ENCODE results near the gene SMNDC1.

Gene SMNDC1

DNA sequence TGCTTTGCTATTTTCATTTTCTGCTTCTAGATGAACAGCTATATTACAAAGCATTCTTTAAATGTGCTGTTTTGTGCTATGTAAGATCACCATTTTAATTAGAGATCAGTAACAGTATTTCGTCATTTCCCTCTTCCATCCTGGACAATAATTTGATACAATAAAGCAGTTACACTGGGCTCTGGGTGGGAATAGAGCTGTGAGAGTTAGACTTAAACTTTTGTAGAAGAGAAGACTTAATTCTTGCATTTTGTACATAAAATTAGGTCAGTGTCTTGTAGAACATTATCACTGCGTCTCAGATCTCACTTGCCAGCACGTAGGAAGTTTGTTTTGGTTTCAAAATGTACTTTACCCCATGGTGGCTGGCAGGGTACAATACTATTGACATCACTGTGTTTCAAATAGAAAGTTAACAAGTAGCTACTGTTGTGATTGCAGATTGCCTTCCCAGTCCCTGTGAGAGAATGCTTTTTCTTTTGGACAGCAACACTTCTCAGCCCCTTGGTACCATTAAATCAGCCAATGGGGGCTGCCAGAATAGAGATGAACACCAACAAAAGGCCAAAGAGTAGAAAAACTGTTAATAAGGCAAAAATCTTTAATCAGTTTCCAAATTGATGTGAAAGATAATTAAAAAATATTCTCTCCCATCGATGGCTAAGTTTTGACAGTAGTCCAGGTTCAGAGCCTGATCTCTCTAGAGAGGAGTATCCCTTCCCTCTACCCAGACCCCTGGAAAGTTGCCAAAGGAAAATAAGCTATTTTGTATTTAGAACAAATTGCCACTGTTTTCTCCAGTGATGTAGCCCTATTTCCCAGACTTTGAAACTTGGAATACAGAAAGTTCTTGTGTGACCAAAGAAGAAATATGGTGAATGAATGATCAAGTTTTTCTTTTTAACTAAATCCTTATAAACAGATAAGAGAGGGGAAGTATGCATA lies 35.1 kb downstream of the SMNDC1 start:
- Mint-ChIP-seq H3K4me1 (peaks cover 24% of the 10 kb centered on the region), H3K9me3 (no peaks in the 10 kb centered on the region), H3K27me3 (ENCODE audit: low read depth, poor library complexity) (peaks cover 8% of the 10 kb centered on the region), H3K4me3 (no peak overlapping the region), H3K27ac (no peak overlapping the region), H3K36me3 (ENCODE audit: low read depth) (peaks cover 6% of the 10 kb centered on the region)
- DNase-seq, result no peak
- TF ChIP-seq, protein P1, sequence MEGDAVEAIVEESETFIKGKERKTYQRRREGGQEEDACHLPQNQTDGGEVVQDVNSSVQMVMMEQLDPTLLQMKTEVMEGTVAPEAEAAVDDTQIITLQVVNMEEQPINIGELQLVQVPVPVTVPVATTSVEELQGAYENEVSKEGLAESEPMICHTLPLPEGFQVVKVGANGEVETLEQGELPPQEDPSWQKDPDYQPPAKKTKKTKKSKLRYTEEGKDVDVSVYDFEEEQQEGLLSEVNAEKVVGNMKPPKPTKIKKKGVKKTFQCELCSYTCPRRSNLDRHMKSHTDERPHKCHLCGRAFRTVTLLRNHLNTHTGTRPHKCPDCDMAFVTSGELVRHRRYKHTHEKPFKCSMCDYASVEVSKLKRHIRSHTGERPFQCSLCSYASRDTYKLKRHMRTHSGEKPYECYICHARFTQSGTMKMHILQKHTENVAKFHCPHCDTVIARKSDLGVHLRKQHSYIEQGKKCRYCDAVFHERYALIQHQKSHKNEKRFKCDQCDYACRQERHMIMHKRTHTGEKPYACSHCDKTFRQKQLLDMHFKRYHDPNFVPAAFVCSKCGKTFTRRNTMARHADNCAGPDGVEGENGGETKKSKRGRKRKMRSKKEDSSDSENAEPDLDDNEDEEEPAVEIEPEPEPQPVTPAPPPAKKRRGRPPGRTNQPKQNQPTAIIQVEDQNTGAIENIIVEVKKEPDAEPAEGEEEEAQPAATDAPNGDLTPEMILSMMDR (IDR thresholded peaks at IDR 0.05), result no peak

DNA sequence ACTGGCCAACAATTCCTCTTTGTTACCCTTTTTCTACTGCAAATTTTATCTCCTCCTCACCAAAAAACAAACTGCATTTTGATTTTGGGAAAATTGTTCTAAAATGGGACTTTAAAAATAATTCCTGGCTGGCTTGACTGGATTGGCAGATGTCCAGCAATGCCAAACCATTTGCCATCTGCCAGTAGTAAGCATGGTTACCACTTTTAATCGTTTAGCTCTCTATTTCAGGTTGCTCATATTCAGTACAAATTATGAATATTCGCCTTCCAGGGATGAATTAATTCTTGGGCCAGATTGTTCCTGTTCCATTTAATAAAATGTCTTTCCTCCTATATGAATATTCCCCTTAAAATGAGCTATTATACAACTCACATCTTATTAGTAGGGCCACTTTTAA lies 35.7 kb downstream of the SMNDC1 start:
- Mint-ChIP-seq H3K4me1 (peaks cover 17% of the 10 kb centered on the region), H3K4me3 (no peak overlapping the region), H3K27me3 (ENCODE audit: low read depth, poor library complexity) (peaks cover 8% of the 10 kb centered on the region), H3K9me3 (no peaks in the 10 kb centered on the region), H3K36me3 (ENCODE audit: low read depth) (peaks cover 8% of the 10 kb centered on the region), H3K27ac (no peak overlapping the region)
- TF ChIP-seq, protein P1 (IDR thresholded peaks at IDR 0.05), result no peak
- no peak for DNase-seq

DNA sequence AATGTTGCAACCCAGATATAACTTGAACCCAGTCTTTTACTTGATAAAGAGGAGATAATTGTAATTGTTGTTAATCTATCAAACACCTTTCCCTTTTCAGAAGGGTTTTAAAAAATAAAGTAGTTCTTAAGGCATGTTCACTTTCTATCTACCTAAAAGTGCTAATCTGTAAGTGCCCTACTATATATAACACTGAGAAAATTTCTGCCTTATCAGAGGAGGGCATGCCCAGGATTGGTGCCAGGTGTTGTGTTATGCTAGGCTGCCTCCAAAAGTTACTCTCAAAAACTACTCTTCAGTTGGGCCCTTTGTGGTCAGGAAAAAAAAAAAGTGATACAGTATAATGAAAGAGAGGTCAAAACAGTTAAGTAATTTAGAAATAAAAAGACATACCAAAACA lies 36.3 kb downstream of the SMNDC1 start:
- peaks cover 8% of the 10 kb centered on the region for H3K27me3 Mint-ChIP-seq (ENCODE audit: low read depth, poor library complexity)
- H3K4me3 Mint-ChIP-seq, result no peak overlapping the region
- peaks cover 12% of the 10 kb centered on the region for H3K4me1 Mint-ChIP-seq
- no peak overlapping the region for H3K27ac Mint-ChIP-seq
- TF ChIP-seq, protein P1 (IDR thresholded peaks at IDR 0.05), result no peak
- H3K36me3 Mint-ChIP-seq (ENCODE audit: low read depth), result peaks cover 13% of the 10 kb centered on the region
- no peak for DNase-seq
- no peaks in the 10 kb centered on the region for H3K9me3 Mint-ChIP-seq

DNA sequence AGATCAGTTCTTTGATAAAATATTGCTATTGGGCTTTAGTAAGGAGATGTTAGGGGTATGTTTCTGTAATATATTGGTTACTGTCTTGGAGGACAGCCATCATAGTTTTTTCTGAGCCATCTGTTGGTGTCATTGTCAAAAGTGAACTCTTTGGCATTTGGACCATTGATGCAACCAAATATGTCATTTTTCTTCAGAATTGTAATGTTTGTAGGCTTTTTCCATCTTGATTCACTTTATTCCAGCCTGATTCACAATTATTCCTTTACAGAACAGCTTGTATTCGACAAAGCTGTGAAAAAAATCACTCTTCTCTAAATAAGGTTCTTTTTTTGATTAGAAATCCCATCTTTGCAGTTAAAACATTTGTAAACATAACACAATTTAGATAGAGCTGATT lies 37.4 kb downstream of the SMNDC1 start:
- TF ChIP-seq, protein P1 (IDR thresholded peaks at IDR 0.05), result no peak
- Mint-ChIP-seq H3K27me3 (ENCODE audit: low read depth, poor library complexity) (peaks cover 8% of the 10 kb centered on the region), H3K36me3 (ENCODE audit: low read depth) (peaks cover 14% of the 10 kb centered on the region), H3K4me1 (peaks cover 6% of the 10 kb centered on the region), H3K4me3 (no peak overlapping the region), H3K27ac (no peak overlapping the region), H3K9me3 (no peaks in the 10 kb centered on the region)
- no peak for DNase-seq

DNA sequence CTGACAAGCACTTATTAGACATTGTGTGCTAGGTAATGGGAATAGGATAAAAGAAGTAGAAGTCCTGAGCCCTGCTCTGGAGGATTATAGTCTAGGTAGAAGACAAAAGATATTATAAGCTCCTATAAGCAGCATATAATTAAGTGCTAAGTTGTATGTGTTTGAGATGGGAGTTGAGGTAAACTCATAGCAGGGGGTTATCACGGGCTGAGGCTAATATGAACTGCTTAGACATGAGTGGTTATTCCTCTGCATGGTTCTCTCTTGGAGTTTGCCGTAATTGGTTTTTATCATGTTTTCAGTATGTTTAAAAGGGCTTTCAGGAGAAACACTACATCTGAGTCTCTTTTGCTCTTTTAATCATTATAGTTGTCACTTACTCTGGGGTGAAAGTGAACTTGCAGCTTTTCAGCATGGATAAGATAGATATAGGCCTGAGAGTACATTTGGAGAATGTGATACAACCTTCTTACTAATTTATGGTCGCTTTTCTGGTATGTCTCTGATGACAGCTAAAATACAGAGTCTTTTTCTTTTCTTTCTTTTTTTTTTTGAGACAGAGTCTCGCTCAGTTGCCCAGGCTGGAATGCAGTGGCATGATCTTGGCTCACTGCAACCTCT lies 39.0 kb downstream of the SMNDC1 start:
- TF ChIP-seq, protein P1 (IDR thresholded peaks at IDR 0.05), result no peak
- Mint-ChIP-seq H3K4me1 (peaks cover 6% of the 10 kb centered on the region), H3K27ac (no peak overlapping the region), H3K9me3 (no peaks in the 10 kb centered on the region), H3K4me3 (no peak overlapping the region), H3K27me3 (ENCODE audit: low read depth, poor library complexity) (peaks cover 8% of the 10 kb centered on the region), H3K36me3 (ENCODE audit: low read depth) (peaks cover 19% of the 10 kb centered on the region)
- no peak for DNase-seq
